ENCODE results near the gene BEND2.

Gene BEND2

DNA sequence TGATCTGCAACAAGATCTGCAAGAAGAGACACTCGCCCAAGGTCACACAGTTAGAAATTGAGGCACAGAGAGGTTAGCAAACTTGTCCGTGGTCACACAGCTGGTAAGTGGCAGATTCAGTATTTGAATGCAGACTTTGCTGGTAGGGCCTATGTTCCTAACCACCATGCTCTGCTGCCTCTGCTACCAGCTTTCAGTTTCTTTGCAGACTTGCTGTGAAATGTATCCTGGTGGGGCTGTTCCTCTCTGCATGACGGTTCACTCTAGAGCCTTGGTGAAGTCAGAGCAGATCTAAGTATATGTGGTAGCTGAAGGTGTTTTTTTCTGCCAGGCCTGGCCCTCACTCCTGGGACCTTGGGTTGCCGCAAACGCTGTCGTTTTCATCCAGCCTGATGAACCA lies 87.1 kb downstream of the BEND2 start:
- DNase-seq = no peak

DNA sequence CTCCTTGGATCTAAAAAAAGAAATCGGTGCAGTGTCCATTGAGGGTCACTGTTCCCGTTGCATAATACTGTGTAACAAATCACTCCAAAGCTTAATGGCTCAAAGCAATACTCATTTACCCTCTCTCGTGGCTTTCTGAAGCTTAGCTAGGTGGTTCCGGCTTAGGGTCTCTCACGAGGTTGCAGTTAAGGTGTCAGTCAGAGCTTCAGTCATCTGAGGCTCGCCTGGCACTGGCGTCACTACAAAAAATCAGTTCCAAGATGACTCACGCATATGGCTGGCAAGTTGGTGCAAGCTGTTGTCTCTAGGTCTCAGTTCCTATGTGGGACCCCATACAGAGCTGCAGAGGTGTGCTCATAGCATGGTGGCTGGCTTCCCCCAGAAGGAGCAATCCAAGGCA lies 91.0 kb downstream of the BEND2 start:
- DNase-seq = no peak

GRCh38 chrX:18126971-18127370 lies 93.7 kb downstream of the BEND2 start:
- DNase-seq = no peak

DNA sequence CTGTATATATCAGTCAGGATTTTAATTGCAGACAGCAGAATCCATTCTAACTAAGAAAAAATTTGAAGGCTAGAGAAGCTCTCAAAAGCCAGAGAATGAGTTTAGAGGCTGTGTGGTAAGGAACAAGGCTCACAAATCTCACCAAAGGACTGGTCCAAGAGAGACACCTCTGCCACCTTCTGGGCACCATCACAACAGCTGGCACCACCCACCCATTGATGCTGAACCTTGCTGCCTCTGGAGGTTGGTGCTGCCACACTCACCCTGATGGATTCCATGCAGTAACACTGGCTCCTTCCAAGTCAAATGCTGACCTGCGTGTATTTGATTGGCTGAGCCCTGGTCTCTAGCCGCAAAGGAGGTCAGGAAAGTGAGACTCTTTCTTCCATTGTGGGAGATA lies 100.8 kb downstream of the BEND2 start:
- no peak for DNase-seq
